GM13976 (cell line): ENCODE results near the gene USP6.
"Not testable (repeated sequence)": the region's sequence is repeated elsewhere in the genome, so short reads cannot be mapped to it uniquely, and the experiment has no call there.

Experiments
- DNase-seq: peaks from one replicate; pipeline ENCODE4 v3.0.0; 2012; ENCODE audit warnings: low spot score
- in situ Hi-C: fragments of 300-500 bp; cut with MboI; formaldehyde crosslinking; loops from one replicate; pipeline ENCODE4 v1.12.0; 2022; ENCODE audit warnings: low sequenced_read_pairs, mixed read lengths, inconsistent platforms; ENCODE audit not compliant: unreplicated experiment
- TF ChIP-seq, protein P1 (sequence below): IDR thresholded peaks from 2 replicates; pipeline ENCODE4 v1.5.1; 2012; ENCODE audit warnings: borderline replicate concordance, mild to moderate bottlenecking; ENCODE audit not compliant: insufficient read depth; ENCODE audit errors: extremely low read depth, missing control alignments, control extremely low read depth

USP6 gene

DNA sequence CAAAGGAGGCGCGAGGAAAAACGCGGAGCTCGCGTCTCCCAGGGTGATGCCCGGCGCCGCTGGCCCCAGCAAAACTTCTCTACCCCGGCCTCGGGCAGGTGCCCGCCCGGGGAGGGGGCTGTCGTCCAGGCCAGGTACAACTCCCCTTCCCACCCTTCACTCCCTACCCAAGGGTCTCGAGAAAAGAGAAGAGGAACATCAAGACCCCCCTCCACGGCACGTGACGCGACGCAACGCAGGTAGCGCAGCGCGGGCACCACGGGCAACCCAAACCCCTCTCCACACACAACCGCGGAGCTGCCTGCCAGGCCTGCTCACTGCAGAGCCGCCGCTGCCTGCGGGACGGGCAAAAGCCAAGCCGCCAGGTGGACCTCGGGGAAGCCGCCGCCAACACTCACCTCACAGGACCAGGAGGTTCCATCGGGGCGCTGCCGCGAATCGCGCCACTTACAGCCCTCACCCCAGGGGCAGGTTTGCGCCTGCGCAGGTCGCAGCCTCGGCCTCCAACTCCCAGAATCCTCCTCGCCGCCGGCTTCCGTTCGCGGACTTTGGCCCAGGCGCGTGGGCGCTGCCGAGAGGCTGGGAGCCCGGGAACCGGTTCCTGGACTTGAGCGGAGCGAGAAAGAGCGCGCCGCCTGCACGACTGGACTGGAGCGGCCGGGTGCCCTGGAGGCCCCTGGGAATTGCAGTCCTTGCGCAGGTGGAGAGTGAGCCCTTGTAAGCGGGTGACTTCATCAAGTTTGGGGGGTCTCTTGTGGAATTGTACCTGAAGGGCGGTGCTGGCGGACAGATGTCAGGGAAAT lies 4.2 kb upstream of the USP6 start, which contains the start of gene ZNF232:
TSS of gene ZNF232 (minus strand) at position 477 of the 803 bp plus-strand sequence. CDS start at position 421, 56 bp downstream.
- DNase-seq: peak; percentile 97
- TF ChIP-seq, protein P1, sequence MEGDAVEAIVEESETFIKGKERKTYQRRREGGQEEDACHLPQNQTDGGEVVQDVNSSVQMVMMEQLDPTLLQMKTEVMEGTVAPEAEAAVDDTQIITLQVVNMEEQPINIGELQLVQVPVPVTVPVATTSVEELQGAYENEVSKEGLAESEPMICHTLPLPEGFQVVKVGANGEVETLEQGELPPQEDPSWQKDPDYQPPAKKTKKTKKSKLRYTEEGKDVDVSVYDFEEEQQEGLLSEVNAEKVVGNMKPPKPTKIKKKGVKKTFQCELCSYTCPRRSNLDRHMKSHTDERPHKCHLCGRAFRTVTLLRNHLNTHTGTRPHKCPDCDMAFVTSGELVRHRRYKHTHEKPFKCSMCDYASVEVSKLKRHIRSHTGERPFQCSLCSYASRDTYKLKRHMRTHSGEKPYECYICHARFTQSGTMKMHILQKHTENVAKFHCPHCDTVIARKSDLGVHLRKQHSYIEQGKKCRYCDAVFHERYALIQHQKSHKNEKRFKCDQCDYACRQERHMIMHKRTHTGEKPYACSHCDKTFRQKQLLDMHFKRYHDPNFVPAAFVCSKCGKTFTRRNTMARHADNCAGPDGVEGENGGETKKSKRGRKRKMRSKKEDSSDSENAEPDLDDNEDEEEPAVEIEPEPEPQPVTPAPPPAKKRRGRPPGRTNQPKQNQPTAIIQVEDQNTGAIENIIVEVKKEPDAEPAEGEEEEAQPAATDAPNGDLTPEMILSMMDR: no peak
- in situ Hi-C loops: no loop called here

DNA sequence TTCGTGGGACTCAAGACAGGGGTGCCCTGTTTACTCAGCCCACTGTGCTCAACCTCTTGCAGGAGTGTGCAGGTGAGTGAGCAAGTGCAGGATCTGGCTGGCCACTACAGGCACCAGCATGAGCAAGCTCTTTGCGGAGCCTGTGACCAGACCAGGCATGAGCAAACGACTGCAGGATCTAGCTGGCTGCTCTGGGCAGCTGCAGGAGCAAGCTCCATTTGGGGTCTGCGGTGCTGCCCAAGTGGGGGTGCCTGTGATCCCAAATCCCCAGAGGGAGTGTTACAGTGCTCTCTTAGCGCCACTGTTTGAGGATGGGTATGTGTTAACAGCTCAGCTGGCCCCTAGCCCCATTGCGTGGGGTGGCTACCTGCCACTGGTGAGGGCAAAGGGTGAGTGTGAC lies 2.4 kb downstream of the USP6 start:
- TF ChIP-seq, protein P1: no peak
- in situ Hi-C loops: no loop called here
- DNase-seq: no peak

DNA sequence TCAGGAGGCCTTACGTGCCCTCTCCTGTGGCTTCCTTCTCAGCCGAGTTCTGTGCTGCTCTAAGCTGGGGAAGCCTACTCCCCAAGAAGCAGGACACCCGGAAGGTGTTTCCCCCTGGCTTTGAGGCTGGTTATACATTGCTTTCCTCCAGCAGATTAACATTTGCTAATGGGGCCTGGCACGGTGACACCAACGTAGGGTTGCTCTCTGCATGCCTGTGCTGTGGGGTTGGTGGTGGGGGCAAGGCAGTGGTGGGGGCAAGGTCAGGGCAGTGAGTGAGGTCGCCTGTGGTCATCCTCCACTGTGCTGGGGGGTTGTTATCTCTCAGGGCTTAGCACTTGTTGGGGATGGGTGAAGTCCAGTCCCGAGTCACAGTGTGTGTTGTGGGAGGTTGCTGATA lies 4.2 kb downstream of the USP6 start:
- TF ChIP-seq, protein P1: no peak

DNA sequence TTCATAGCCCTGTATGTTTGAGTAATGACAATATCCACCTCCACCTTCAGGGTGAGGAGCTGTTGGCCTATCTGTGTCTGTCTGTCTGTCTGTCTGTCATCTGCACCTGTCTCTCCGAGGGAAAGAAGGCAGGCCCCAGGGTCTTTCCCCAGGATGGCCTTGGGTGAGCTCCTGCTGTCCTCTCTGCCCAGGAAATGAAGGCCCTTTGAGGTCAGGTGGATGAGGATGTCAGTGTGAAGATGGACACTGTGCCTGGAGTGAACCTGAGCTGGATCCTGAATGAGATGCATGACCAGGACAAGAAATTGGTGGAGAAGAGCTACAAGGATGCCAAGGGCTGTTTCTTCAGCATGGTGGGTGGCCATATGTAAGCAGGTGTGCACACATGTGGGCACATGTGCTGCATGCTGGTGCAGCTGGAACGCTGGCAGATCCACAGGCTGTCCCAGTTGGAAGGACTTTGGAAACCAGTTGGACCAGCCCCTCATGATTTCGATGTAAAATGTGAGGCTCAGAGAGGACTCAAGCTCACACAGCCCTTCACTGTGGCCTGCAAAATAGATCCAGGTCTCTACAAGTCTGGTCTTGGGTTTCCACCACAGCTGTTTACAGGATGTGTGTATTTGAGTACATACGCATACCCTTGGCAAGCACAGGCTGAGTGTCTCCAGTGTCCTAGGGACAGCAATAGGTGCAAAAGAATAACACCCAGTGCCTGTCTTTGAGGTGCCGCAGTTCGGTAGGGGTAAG lies 4.8 kb downstream of the USP6 start:
- DNase-seq, in situ Hi-C loops: not testable (repeated sequence)

More for the DNA sequence above, 4.2 kb downstream of the USP6 start:
- no peak for DNase-seq
- in situ Hi-C loops: no loop called here

DNA sequence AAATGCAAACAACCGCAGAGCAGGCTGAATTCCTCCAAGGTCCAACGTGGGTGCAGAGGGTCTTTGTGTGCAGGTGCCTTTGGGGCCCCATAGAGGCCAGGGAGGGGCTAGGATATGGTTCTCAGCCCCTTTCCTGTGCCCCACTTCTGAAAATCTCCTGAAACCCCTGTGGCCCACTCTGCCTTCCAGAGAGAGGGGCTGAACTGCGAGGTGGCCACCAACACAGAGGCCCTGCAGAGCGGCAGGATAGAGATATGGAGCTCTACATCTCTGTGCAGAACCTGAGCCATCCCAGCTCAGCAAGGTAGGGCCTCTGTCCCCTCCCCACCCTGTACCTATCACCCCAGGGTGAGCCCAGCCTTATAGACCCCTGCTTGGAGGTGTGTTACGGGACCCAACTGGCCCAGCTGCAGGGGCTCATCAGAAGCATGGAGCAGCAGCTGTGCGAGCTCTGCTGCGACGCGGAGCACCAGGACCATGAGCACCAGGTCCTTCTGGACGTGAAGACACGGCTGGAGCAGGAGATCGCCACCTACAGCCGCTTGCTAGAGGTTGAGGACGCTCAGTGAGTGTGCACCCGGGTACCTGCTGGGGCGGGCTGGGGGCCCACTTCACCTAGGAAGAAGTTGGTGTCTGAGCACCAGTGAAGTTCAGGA lies 5.5 kb downstream of the USP6 start:
- TF ChIP-seq, protein P1: no peak
- in situ Hi-C loops: no loop called here
- DNase-seq: no peak

DNA sequence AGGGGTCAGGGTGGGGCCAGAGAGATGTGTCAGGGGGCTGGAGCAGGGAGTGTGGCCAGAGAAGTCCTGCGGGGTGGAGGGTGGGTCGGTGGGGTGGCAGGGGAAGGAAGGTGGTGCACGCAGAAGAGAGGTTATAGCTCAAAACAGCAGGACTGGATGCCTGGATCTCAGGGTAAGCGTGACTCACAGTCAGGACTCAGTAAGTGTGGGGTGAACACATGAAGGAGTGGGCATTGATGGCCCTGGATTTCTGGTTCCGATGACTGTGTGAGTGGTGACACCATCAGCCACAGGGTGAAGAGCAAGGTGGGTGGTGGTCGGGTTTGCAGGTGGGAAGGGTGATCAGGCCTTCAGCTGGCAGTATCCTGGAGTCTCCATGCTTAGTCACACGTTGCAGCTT lies 6.2 kb downstream of the USP6 start:
- in situ Hi-C loops, DNase-seq: not testable (repeated sequence)

DNA sequence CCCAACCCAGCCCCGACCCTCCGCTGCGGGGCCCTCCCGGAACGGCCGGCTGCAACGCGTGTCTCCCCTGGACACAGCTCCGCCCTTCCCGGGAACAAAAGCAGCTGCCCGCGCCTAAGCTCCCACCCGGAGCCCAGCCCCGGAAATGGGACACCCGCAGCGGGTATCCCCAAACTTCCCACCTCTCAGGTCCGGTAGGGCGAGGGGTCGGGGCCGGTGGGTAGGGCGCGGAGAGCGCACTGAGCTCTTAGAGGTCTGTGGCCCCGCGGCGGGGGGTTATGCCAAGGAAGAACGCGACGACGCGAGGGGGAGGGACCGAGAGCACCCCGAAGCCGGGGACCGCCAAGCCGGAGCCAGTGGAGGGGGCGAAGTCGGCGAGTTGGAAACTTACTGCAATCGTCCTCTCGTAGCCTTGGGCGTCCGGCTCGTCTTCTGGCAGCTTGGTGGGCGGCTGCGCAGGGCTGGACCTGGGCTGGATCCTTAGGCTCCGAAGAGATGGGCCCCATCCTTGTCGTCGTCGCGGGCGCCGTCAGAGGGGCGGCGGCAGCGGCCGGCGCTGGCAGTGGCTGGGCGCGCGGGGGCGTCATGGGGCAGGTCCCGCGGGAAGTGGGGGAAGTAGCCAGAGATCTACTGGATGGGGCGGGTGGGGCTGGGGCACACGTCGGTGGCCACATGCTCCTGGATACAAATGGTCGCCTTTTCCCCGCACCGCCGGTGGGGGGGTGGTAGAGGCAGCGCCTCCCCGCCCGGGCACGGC lies 6.9 kb downstream of the USP6 start:
- in situ Hi-C loops: no loop called here
- no peak for DNase-seq
- TF ChIP-seq, protein P1: no peak
